CD4-positive, CD25-positive, alpha-beta regulatory T cell (primary cell): ENCODE results near the gene ITGA4. TPM values are rescaled to one million over a fixed set of nuclear protein-coding genes. Genes with fewer than 3 reads are reported as not detected.

ENCODE experiments used
- ATAC-seq, 2 donors: fragments of 150-1000 bp; cut with Tn5 transposase; one replicate each; pipeline ENCODE4 v1.10.0; 2021; ENCODE audit warnings: low read depth in 2 of 2, moderate number of reproducible peaks in 2 of 2, moderate library complexity in 1 of 2
- DNase-seq, 3 donors: peaks; one replicate each; pipeline versions ENCODE4 v3.0.0 to v3.0.0-alpha.2; 2012 to 2022; ENCODE audit warnings: mixed read lengths in 1 of 3
- H3K27ac ChIP-seq: one replicate; pipeline ENCODE4 v1.7.0; 2013; ENCODE audit warnings: mild to moderate bottlenecking, low read length; ENCODE audit not compliant: insufficient read depth, poor library complexity, severe bottlenecking
- H3K27me3 ChIP-seq: one replicate; pipeline ENCODE4 v1.7.0; 2013; ENCODE audit warnings: low read length; ENCODE audit not compliant: control insufficient read depth, insufficient read depth
- H3K36me3 ChIP-seq: one replicate; pipeline ENCODE4 v1.7.0; 2013; ENCODE audit warnings: mild to moderate bottlenecking, low read length, moderate library complexity; ENCODE audit not compliant: control insufficient read depth, insufficient read depth
- H3K4me1 ChIP-seq: 2 replicates; pipeline ENCODE4 v1.7.0; 2013; ENCODE audit warnings: mild to moderate bottlenecking, low read length; ENCODE audit not compliant: insufficient read depth, control insufficient read depth, poor library complexity, severe bottlenecking
- H3K4me3 ChIP-seq: one replicate; pipeline ENCODE4 v1.7.0; 2013; ENCODE audit warnings: low read depth, mild to moderate bottlenecking, low read length, moderate library complexity
- H3K9me3 ChIP-seq, 2 experiments: 1 replicate in 1 of 2; 2 replicates in 1 of 2; pipeline ENCODE4 v1.7.0; 2013; ENCODE audit warnings: low read length in 2 of 2, mild to moderate bottlenecking in 1 of 2, moderate library complexity in 1 of 2; ENCODE audit not compliant: control insufficient read depth in 2 of 2
- H3K27ac Mint-ChIP-seq, 3 donors: one replicate each; pipeline ENCODE4 v1.8.0; 2020 to 2022; ENCODE audit warnings: mild to moderate bottlenecking in 3 of 3, mixed read lengths in 3 of 3, moderate library complexity in 2 of 3
- H3K27me3 Mint-ChIP-seq: one replicate; pipeline ENCODE4 v1.8.0; 2022; ENCODE audit warnings: mild to moderate bottlenecking, mixed read lengths
- H3K36me3 Mint-ChIP-seq: one replicate; pipeline ENCODE4 v1.8.0; 2020; ENCODE audit warnings: mixed read lengths
- H3K4me1 Mint-ChIP-seq, 4 donors: one replicate each; pipeline ENCODE4 v1.8.0; 2020 to 2022; ENCODE audit warnings: mixed read lengths in 4 of 4, mild to moderate bottlenecking in 1 of 4
- H3K4me3 Mint-ChIP-seq, 4 donors: one replicate each; pipeline ENCODE4 v1.8.0; 2020 to 2022; ENCODE audit warnings: mild to moderate bottlenecking in 4 of 4, mixed read lengths in 4 of 4, moderate library complexity in 3 of 4
- H3K9me3 Mint-ChIP-seq, 7 donors: one replicate each; pipeline ENCODE4 v1.8.0; 2020 to 2022; ENCODE audit warnings: mixed read lengths in 7 of 7, mild to moderate bottlenecking in 3 of 7, moderate library complexity in 2 of 7
- polyA plus RNA-seq, 4 donors: library from polyadenylated mRNA; unstranded; fragments of 300-500 nt; fragmentation: Illumina TruSeq; gene quantifications; one replicate each; pipeline ENCODE4 v1.2.3, GENCODE V29; 2021
- total RNA-seq: library from RNA; stranded (reverse); gene quantifications from one replicate; pipeline ENCODE4 v1.2.3, GENCODE V29; 2022

Gene ITGA4
- total and polyA plus RNA-seq, 5 donors from 2014 or later = 18.8 to 86.0 (median 56.7) TPM

DNA sequence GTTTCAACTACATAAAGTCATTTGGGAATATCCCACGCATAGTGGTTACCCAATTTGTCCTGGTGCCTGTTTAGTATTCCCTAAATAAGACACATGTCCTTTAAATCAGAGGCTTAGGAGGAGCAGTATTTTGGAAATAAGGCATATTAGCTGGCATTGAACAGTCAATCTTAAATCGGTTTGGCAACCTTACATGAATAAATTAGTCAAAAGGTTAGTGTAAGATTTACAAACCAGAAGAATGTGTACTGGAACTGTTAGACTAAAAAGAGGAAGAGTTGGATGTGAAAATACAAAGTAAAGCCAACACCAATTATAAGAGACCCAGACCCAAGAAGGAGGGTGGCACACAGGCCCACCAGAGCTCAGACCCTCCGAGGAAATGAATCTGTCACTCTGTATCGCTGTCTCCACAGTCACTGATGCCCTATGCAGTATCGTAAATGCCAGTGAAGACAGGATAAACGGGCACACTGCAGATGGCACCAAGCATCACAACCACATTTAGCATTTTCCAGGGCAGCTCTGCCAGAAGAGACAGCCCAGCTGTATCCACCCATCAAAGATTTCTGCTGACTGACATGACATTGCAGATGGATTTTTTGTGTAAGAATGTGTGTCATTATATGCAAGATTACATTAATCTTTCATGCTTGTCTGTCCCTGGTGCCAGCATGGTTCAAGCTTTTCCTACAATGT is 109.3 kb downstream of the ITGA4 start:
- H3K4me3 ChIP-seq = no peak overlapping the region
- H3K4me1 Mint-ChIP-seq = no peaks in the 10 kb centered on the region
- H3K4me1 ChIP-seq = no peaks in the 10 kb centered on the region
- H3K36me3 ChIP-seq = no peaks in the 10 kb centered on the region
- no peak overlapping the region for H3K27ac ChIP-seq
- H3K4me3 Mint-ChIP-seq = no peak overlapping the region
- H3K9me3 ChIP-seq = no peaks in the 10 kb centered on the region
- H3K27me3 Mint-ChIP-seq = peaks cover 6% of the 10 kb centered on the region
- no peak for ATAC-seq
- H3K27me3 ChIP-seq = no peaks in the 10 kb centered on the region
- no peak overlapping the region for H3K27ac Mint-ChIP-seq
- no peak for DNase-seq
- peaks cover 0 to 2% (median 0%) of the 10 kb centered on the region in 7 donors for H3K9me3 Mint-ChIP-seq
- H3K36me3 Mint-ChIP-seq = no peaks in the 10 kb centered on the region

DNA sequence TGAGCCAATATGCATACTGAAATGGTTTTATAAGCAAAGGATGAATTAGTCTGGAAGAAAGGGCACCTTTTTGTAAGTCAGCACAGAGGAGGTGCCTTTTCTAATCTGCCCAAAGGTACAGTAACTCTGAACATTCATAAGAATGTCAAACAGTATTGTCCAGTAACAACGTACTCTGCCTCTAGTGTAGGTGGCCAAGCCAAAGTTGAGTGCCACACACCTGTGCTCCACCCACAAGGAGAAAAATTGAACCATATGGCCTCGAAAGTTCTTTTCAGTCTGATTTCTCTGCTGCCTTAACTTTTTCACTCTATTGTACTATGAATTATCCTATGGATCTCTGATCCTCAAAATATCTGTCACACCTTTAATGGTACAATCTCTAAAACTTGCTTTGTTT is 112.9 kb downstream of the ITGA4 start:
- DNase-seq (no peak), ATAC-seq (no peak)
- no peak overlapping the region for H3K4me3 ChIP-seq
- Mint-ChIP-seq H3K27ac (no peak overlapping the region), H3K4me3 (no peak overlapping the region), H3K4me1 (no peaks in the 10 kb centered on the region), H3K36me3 (no peaks in the 10 kb centered on the region), H3K9me3 (no peaks in the 10 kb centered on the region), H3K27me3 (peaks cover 20% of the 10 kb centered on the region)
- no peaks in the 10 kb centered on the region for H3K36me3 ChIP-seq
- H3K4me1 ChIP-seq = no peaks in the 10 kb centered on the region
- no peak overlapping the region for H3K27ac ChIP-seq
- no peaks in the 10 kb centered on the region for H3K9me3 ChIP-seq
- no peaks in the 10 kb centered on the region for H3K27me3 ChIP-seq

DNA sequence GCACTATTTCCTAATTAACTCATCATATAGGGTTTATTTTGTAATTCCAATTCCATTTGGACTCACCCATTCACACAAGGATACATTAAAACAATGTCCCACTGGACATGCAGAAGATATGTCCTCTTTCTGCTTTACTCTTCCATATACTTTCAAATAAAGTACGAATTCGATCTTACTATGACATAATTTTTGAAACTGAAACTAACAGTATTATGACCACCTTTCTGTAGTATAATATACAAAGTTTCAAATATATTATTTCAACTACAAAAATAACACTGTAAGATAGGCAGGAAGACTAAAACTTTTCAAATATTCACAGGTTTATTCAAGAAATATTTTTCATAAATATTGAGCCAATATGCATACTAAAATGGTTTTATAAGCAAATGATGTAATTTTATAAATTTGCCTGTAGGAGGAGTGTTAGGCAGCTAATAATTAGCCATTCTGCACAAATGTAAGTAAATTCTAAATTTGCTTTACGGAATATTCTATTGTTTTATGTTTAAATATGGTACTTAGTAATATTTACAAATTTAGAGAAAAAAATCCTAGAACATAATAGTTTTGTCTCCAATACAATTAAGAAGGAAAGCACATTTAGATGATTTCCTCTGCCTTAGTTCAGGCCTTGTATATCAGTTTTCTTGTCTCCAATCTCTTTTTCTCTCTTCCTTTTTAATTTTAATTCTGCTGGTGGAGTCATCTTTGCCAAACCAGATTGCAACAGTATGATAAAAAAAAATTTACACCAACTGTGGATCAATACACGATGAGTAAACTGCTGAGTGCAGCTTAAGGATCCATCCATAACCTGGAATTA is 113.9 kb downstream of the ITGA4 start:
- Mint-ChIP-seq H3K9me3 (no peaks in the 10 kb centered on the region), H3K27me3 (peaks cover 20% of the 10 kb centered on the region), H3K36me3 (no peaks in the 10 kb centered on the region), H3K4me3 (no peak overlapping the region), H3K27ac (peak overlapping the region in 1 of 3 donors; percentile 67), H3K4me1 (no peaks in the 10 kb centered on the region)
- ATAC-seq (no peak), DNase-seq (peak in 1 of 3 donors; percentile 15)
- Histone ChIP-seq H3K36me3 (no peaks in the 10 kb centered on the region), H3K27me3 (no peaks in the 10 kb centered on the region), H3K4me1 (no peaks in the 10 kb centered on the region), H3K4me3 (peak overlapping the region; percentile 22), H3K27ac (no peak overlapping the region), H3K9me3 (no peaks in the 10 kb centered on the region)

DNA sequence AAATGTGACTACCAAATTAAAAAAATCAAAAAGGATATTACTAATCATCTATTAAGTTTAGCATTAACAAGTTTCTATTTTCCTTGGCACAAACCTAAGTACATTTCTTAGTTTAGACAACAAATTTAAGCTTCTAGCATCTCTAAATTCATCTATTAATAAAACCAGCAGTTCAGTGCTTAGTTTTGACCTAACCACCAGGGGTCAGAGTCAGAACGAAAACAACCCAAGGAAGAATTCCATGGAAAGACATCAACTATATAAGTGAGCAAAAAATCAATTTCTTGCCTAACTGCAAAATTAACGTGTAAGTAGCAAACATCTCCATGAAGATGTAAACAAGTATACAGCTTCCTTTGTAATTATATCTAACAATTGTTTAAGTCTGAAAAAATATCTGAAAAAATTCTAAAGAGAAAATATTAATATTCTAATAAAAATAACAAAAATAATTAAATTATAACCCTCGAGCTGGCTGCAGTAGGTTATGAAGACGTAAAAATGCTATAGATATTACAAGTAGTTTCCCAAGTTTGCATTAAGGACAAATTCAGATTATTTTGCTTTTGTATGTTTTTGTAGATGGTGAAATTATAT is 116.1 kb downstream of the ITGA4 start:
- Histone ChIP-seq H3K36me3 (no peaks in the 10 kb centered on the region), H3K27me3 (peaks cover 8% of the 10 kb centered on the region), H3K27ac (no peak overlapping the region), H3K4me1 (no peaks in the 10 kb centered on the region), H3K4me3 (no peak overlapping the region), H3K9me3 (no peaks in the 10 kb centered on the region)
- H3K9me3 Mint-ChIP-seq = no peaks in the 10 kb centered on the region
- H3K27ac Mint-ChIP-seq = no peak overlapping the region
- H3K36me3 Mint-ChIP-seq = no peaks in the 10 kb centered on the region
- H3K4me1 Mint-ChIP-seq = no peaks in the 10 kb centered on the region
- ATAC-seq (no peak), DNase-seq (no peak)
- peaks cover 20% of the 10 kb centered on the region for H3K27me3 Mint-ChIP-seq
- H3K4me3 Mint-ChIP-seq = no peak overlapping the region

DNA sequence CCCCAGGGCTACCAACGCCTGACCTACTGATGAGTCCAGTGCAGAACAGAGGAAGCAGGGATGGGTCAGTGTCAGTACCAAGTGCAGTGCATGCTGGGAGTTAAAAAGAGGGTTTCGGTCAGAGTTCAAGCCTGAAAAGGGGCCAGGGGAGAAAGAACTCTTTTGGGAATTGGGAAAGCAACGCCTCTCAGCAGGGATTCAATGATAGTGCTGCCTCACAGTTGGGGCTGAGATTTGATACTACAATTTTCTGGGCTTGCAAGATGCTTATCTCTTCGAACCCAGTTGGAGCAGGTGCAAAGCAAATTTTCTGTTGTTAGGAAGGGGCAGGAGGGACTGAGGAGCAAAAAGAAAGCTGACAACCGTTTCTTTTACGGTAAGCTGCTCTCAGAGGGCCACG is 117.1 kb downstream of the ITGA4 start:
- Mint-ChIP-seq H3K36me3 (no peaks in the 10 kb centered on the region), H3K4me3 (no peak overlapping the region), H3K9me3 (no peaks in the 10 kb centered on the region), H3K27me3 (peaks cover 20% of the 10 kb centered on the region), H3K4me1 (no peaks in the 10 kb centered on the region), H3K27ac (no peak overlapping the region)
- Histone ChIP-seq H3K9me3 (no peaks in the 10 kb centered on the region), H3K4me3 (no peak overlapping the region), H3K4me1 (no peaks in the 10 kb centered on the region), H3K27me3 (peaks cover 8% of the 10 kb centered on the region), H3K36me3 (no peaks in the 10 kb centered on the region), H3K27ac (no peak overlapping the region)
- DNase-seq (no peak), ATAC-seq (no peak)

DNA sequence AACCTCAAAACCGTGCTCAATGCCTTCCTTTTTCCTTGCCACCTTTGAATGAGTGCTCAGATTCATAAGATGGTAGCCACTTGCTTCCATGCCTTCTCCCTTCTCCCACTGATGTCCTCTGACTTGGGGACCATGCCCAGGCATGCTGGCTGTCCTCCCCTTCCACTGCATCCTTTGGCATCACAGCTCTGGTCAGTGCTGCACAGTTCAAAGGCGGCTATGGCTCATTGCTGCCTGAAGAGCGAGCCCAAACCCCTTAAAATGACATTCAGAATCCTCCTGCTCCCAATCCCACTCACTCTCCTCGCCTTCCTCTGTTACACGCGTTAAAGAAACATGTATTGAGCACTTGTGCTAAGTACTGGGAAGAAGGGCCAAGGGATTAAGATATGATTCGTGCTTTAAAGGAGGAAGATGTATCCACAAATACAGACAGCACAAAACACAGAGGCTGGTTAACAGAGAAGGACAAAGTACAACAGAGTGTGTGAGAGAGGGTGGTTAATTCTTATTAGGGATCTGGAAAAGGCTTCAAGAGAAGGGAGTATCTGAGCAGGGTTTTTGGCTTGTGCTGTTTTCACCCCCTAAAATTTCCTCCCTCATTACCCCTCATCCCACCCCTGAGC is 118.0 kb downstream of the ITGA4 start:
- no peaks in the 10 kb centered on the region for H3K9me3 ChIP-seq
- Mint-ChIP-seq H3K27me3 (peaks cover 20% of the 10 kb centered on the region), H3K9me3 (no peaks in the 10 kb centered on the region), H3K36me3 (no peaks in the 10 kb centered on the region), H3K4me3 (no peak overlapping the region), H3K4me1 (no peaks in the 10 kb centered on the region), H3K27ac (no peak overlapping the region)
- H3K36me3 ChIP-seq = no peaks in the 10 kb centered on the region
- no peak overlapping the region for H3K4me3 ChIP-seq
- H3K4me1 ChIP-seq = no peaks in the 10 kb centered on the region
- H3K27ac ChIP-seq = no peak overlapping the region
- H3K27me3 ChIP-seq = peaks cover 8% of the 10 kb centered on the region
- DNase-seq (no peak), ATAC-seq (no peak)

DNA sequence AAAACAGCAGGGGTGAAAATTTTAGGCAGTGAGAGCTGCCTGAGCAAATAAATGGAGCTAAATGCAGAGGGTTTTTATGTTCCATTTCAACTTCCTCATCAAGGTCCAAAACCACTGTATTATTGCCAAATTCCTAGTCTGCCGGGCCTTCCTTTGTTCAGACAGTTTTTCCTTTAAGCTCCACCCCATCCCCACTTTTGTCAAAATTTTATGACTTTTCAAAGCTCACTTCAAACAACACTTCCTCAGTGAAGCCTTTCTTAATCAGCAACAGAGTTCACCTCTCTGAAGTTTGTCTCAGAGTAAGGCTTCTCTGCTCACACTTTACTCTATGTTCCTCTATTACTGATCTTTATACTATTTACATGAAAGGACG is 118.5 kb downstream of the ITGA4 start:
- Histone ChIP-seq H3K27ac (no peak overlapping the region), H3K9me3 (no peaks in the 10 kb centered on the region), H3K4me1 (no peaks in the 10 kb centered on the region), H3K27me3 (peaks cover 8% of the 10 kb centered on the region), H3K36me3 (no peaks in the 10 kb centered on the region), H3K4me3 (no peak overlapping the region)
- no peaks in the 10 kb centered on the region for H3K4me1 Mint-ChIP-seq
- DNase-seq = no peak
- peaks cover 20% of the 10 kb centered on the region for H3K27me3 Mint-ChIP-seq
- H3K36me3 Mint-ChIP-seq = no peaks in the 10 kb centered on the region
- no peak overlapping the region for H3K4me3 Mint-ChIP-seq
- no peak for ATAC-seq
- no peak overlapping the region for H3K27ac Mint-ChIP-seq
- H3K9me3 Mint-ChIP-seq = no peaks in the 10 kb centered on the region
